GM13976 (cell line): Measurements from ENCODE around the gene CSRNP2.

Experiments
- DNase-seq: peaks from one replicate; pipeline ENCODE4 v3.0.0; 2012; ENCODE audit warnings: low spot score
- CTCF ChIP-seq: IDR thresholded peaks from 2 replicates; pipeline ENCODE4 v1.5.1; 2012; ENCODE audit warnings: borderline replicate concordance, mild to moderate bottlenecking; ENCODE audit not compliant: insufficient read depth; ENCODE audit errors: extremely low read depth, missing control alignments, control extremely low read depth
- in situ Hi-C: fragments of 300-500 bp; cut with MboI; formaldehyde crosslinking; loops from one replicate; pipeline ENCODE4 v1.12.0; 2022; ENCODE audit warnings: low sequenced_read_pairs, mixed read lengths, inconsistent platforms; ENCODE audit not compliant: unreplicated experiment

Gene CSRNP2

GRCh38 chr12:51070004-51070403 is 13.4 kb downstream of the CSRNP2 start:
- in situ Hi-C loops, result no loop called here
- no peak for DNase-seq

GRCh38 chr12:51067771-51068170 is 15.6 kb downstream of the CSRNP2 start:
- in situ Hi-C loops, result no loop called here
- no peak for TF ChIP-seq CTCF
- DNase-seq, result no peak

More at GRCh38 chr12:51070004-51070403, 13.4 kb downstream of the CSRNP2 start:
- TF ChIP-seq CTCF, result no peak

GRCh38 chr12:51067229-51067628 is 16.2 kb downstream of the CSRNP2 start:
- DNase-seq, result no peak
- in situ Hi-C loops, result no loop called here
- no peak for TF ChIP-seq CTCF

GRCh38 chr12:51065530-51065929 is 17.9 kb downstream of the CSRNP2 start:
- no peak for DNase-seq
- in situ Hi-C loops, result no loop called here

GRCh38 chr12:51062631-51063397 is 20.6 kb downstream of the CSRNP2 start:
- in situ Hi-C loops, result no loop called here
- TF ChIP-seq CTCF, result no peak
- DNase-seq, result no peak

More at GRCh38 chr12:51065530-51065929, 17.9 kb downstream of the CSRNP2 start:
- TF ChIP-seq CTCF, result no peak

GRCh38 chr12:51059086-51059485 is 24.3 kb downstream of the CSRNP2 start:
- in situ Hi-C loops, result no loop called here
- no peak for DNase-seq
- no peak for TF ChIP-seq CTCF
